ENCODE results near the gene TMEM267. TPM values are rescaled to one million over a fixed set of nuclear protein-coding genes. Genes with fewer than 3 reads are reported as not detected.

Gene TMEM267
- total and polyA plus RNA-seq, 2 of the 8 experiments (the other 6 are each of a cell fraction or from before 2014, with no cell fraction given): 4.8 to 6.2 TPM

- no peak for TF ChIP-seq GABPA (IDR thresholded peaks at IDR 0.05; ENCODE audit: borderline replicate concordance, insufficient read depth, low read length)
Measured at GRCh38 chr5:43412156-43412555, 71.5 kb downstream of the TMEM267 start, which contains the start of gene CCL28 (continued).

Data from H1 (cell line).